CD14-positive monocyte (primary cell): ENCODE results near the gene RPS19. TPM values are rescaled to one million over a fixed set of nuclear protein-coding genes. Genes with fewer than 3 reads are reported as not detected.

Source experiments
- DNase-seq, 3 donors: peaks; one replicate each; pipeline ENCODE4 v3.0.0-alpha.2; 2011 to 2022
- H2AFZ ChIP-seq: 2 replicates; pipeline ENCODE4 v1.6.0; 2012; ENCODE audit warnings: mild to moderate bottlenecking, low read depth, low read length, inconsistent platforms; ENCODE audit not compliant: insufficient read depth, poor library complexity, severe bottlenecking
- H3K27ac ChIP-seq, 2 donors: 1 replicate in 1 of 2; 2 replicates in 1 of 2; pipeline ENCODE4 v1.5.1; 2012 to 2013; ENCODE audit warnings: low read length in 2 of 2, control low read depth in 1 of 2, inconsistent platforms in 1 of 2, low read depth in 1 of 2, mild to moderate bottlenecking in 1 of 2
- H3K27me3 ChIP-seq, 2 donors: one replicate each; pipeline versions ENCODE4 v1.6.0 to v1.6.1; 2011 to 2013; ENCODE audit warnings: low read length in 2 of 2; ENCODE audit not compliant: control insufficient read depth in 2 of 2, insufficient read depth in 2 of 2
- H3K36me3 ChIP-seq, 2 donors: replicated peaks in 1 of 2; 1 replicate in 1 of 2; 2 replicates in 1 of 2; pipeline versions ENCODE4 v1.5.1 to v1.6.1; 2012 to 2013; ENCODE audit warnings: low read length in 2 of 2, control low read depth in 1 of 2, inconsistent platforms in 1 of 2, mild to moderate bottlenecking in 1 of 2; ENCODE audit not compliant: insufficient read depth in 2 of 2, control insufficient read depth in 1 of 2
- H3K4me1 ChIP-seq, 2 donors: 1 replicate in 1 of 2; 2 replicates in 1 of 2; pipeline versions ENCODE4 v1.5.1 to v1.6.1; 2012 to 2013; ENCODE audit warnings: low read length in 2 of 2, control low read depth in 1 of 2, inconsistent platforms in 1 of 2, mild to moderate bottlenecking in 1 of 2, moderate library complexity in 1 of 2; ENCODE audit not compliant: insufficient read depth in 2 of 2, control insufficient read depth in 1 of 2
- H3K4me2 ChIP-seq: replicated peaks from 2 replicates; pipeline ENCODE3; 2012; ENCODE audit warnings: low read length, moderate library complexity, mild to moderate bottlenecking; ENCODE audit not compliant: poor library complexity, severe bottlenecking; ENCODE audit errors: extremely low read depth
- H3K4me3 ChIP-seq, 3 experiments: fragments of 200-600 bp in 1 of 3; sonication (generic) in 1 of 3; replicated peaks in 1 of 3; 1 replicate in 2 of 3; 2 replicates in 1 of 3; pipeline ENCODE4 v1.5.1; 2011 to 2013; ENCODE audit warnings: low read length in 3 of 3, mild to moderate bottlenecking in 3 of 3, control low read depth in 2 of 3, low read depth in 2 of 3, inconsistent platforms in 1 of 3, moderate library complexity in 1 of 3
- H3K79me2 ChIP-seq: 2 replicates; pipeline ENCODE4 v1.6.0; 2012; ENCODE audit warnings: mild to moderate bottlenecking, control low read depth, inconsistent platforms, low read length, moderate library complexity; ENCODE audit not compliant: insufficient read depth
- H3K9ac ChIP-seq: 2 replicates; pipeline ENCODE4 v1.6.0; 2017; ENCODE audit warnings: low read length, mild to moderate bottlenecking; ENCODE audit not compliant: insufficient read depth, poor library complexity, severe bottlenecking
- H3K9me3 ChIP-seq, 2 donors: replicated peaks in 1 of 2; 1 replicate in 1 of 2; 2 replicates in 1 of 2; pipeline versions ENCODE4 v1.5.1 to v1.6.1; 2012 to 2013; ENCODE audit warnings: low read length in 2 of 2, control low read depth in 1 of 2; ENCODE audit not compliant: control insufficient read depth in 1 of 2, insufficient read depth in 1 of 2
- H4K20me1 ChIP-seq: 2 replicates; pipeline ENCODE4 v1.6.0; 2012; ENCODE audit warnings: mild to moderate bottlenecking, low read length, control low read depth, moderate library complexity; ENCODE audit not compliant: insufficient read depth
- H3K27ac Mint-ChIP-seq, 7 donors: one replicate each; pipeline ENCODE4 v1.8.0; 2020; ENCODE audit warnings: mild to moderate bottlenecking in 7 of 7, mixed read lengths in 7 of 7, moderate library complexity in 6 of 7, inconsistent platforms in 2 of 7
- H3K27me3 Mint-ChIP-seq, 3 donors: one replicate each; pipeline ENCODE4 v1.8.0; 2021 to 2022; ENCODE audit warnings: low read depth in 3 of 3, mild to moderate bottlenecking in 3 of 3, mixed read lengths in 3 of 3, moderate library complexity in 3 of 3, inconsistent platforms in 1 of 3
- H3K36me3 Mint-ChIP-seq, 2 donors: one replicate each; pipeline ENCODE4 v1.8.0; 2020; ENCODE audit warnings: mixed read lengths in 2 of 2, inconsistent platforms in 1 of 2, mild to moderate bottlenecking in 1 of 2
- H3K4me1 Mint-ChIP-seq: one replicate; pipeline ENCODE4 v1.8.0; 2020; ENCODE audit warnings: mild to moderate bottlenecking, mixed read lengths
- H3K4me3 Mint-ChIP-seq, 2 donors: one replicate each; pipeline ENCODE4 v1.8.0; 2020; ENCODE audit warnings: mild to moderate bottlenecking in 2 of 2, mixed read lengths in 2 of 2, moderate library complexity in 1 of 2
- H3K9me3 Mint-ChIP-seq, 7 donors: one replicate each; pipeline ENCODE4 v1.8.0; 2020 to 2022; ENCODE audit warnings: mixed read lengths in 7 of 7, mild to moderate bottlenecking in 6 of 7, moderate library complexity in 6 of 7, inconsistent platforms in 2 of 7
- WGBS: methylation state at CpG from one replicate; pipeline ENCODE4 v1.1.5; 2013; ENCODE audit warnings: missing lambda C conversion rate; ENCODE audit not compliant: insufficient coverage; 5-methylcytosine and 5-hydroxymethylcytosine counted together
- intact Hi-C, 2 donors: fragments of 100-400 bp; cut with micrococcal nuclease; formaldehyde crosslinking; loops; one replicate each; pipeline versions ENCODE4 v1.15.0 to v1.15.1; 2023
- polyA plus RNA-seq, 3 donors: library from polyadenylated mRNA; depleted of rRNA in 1 of 3; unstranded in 2 of 3; stranded (reverse) in 1 of 3; fragments of 300-500 nt in 2 of 3; fragments of >200 nt in 1 of 3; fragmentation: Illumina TruSeq in 2 of 3; gene quantifications; 1 replicate in 2 of 3; 2 replicates in 1 of 3; pipeline ENCODE4 v1.2.3, GENCODE V29; 2012 to 2021
- TF ChIP-seq, protein P1 (sequence below): fragments of 200-600 bp; IDR thresholded peaks from one replicate; pipeline ENCODE4 v1.8.0; 2022; ENCODE audit warnings: antibody characterized with exemption, mild to moderate bottlenecking

RPS19 gene
- polyA plus RNA-seq, 3 donors, result 1,234 to 2,117 (median 1,424) TPM

GRCh38 chr19:41861846-41862245 lies 1.8 kb downstream of the RPS19 start:
- Histone ChIP-seq H3K4me3 (peak overlapping the region in 1 of 3 experiments; percentile 19), H2AFZ (no peak overlapping the region), H3K27me3 (no peaks in the 10 kb centered on the region), H3K27ac (peak overlapping the region in 1 of 2 donors; percentile 90), H3K79me2 (peaks cover 69% of the 10 kb centered on the region), H3K4me2 (no peak overlapping the region), H4K20me1 (peaks cover 63% of the 10 kb centered on the region), H3K36me3 (peaks cover 38 to 54% of the 10 kb centered on the region in 2 donors), H3K9me3 (no peaks in the 10 kb centered on the region), H3K9ac (peak overlapping the region; percentile 90), H3K4me1 (peaks cover 39 to 43% of the 10 kb centered on the region in 2 donors)
- peaks cover 51% of the 10 kb centered on the region for H3K4me1 Mint-ChIP-seq
- DNase-seq, result no peak
- H3K4me3 Mint-ChIP-seq, result no peak overlapping the region
- intact Hi-C loops, result loop anchor here (2.0 to 5.0 kb wide), 2 partner anchors 21 to 95 kb away; partner anchors contain the start of genes ARHGEF1 (in 2 of the 2) and RABAC1 (in 2 of the 2)
- TF ChIP-seq, protein P1, sequence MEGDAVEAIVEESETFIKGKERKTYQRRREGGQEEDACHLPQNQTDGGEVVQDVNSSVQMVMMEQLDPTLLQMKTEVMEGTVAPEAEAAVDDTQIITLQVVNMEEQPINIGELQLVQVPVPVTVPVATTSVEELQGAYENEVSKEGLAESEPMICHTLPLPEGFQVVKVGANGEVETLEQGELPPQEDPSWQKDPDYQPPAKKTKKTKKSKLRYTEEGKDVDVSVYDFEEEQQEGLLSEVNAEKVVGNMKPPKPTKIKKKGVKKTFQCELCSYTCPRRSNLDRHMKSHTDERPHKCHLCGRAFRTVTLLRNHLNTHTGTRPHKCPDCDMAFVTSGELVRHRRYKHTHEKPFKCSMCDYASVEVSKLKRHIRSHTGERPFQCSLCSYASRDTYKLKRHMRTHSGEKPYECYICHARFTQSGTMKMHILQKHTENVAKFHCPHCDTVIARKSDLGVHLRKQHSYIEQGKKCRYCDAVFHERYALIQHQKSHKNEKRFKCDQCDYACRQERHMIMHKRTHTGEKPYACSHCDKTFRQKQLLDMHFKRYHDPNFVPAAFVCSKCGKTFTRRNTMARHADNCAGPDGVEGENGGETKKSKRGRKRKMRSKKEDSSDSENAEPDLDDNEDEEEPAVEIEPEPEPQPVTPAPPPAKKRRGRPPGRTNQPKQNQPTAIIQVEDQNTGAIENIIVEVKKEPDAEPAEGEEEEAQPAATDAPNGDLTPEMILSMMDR, result no peak
- H3K27ac Mint-ChIP-seq, result peak overlapping the region in 2 of 7 donors; percentile 46 to 72
- peaks cover 0 to 3% (median 2%) of the 10 kb centered on the region in 3 donors for H3K27me3 Mint-ChIP-seq
- peaks cover 38 to 56% of the 10 kb centered on the region in 2 donors for H3K36me3 Mint-ChIP-seq
- H3K9me3 Mint-ChIP-seq, result no peaks in the 10 kb centered on the region
- WGBS, result 71% methylated on average over 2 of the region's 9 CpGs

- H3K27ac Mint-ChIP-seq, result peak overlapping the region in 2 of 7 donors; percentile 46 to 57
- intact Hi-C loops, result loop anchor here (5.0 kb wide), 1 partner anchor 95 kb away; the partner anchor contains the start of gene RABAC1 (in 2 of the 2)
- H3K4me1 ChIP-seq, result peaks cover 39 to 43% of the 10 kb centered on the region in 2 donors
- TF ChIP-seq, protein P1, result no peak
- no peak overlapping the region for H2AFZ ChIP-seq
- DNase-seq, result no peak
- peak overlapping the region in 1 of 2 donors; percentile 90 for H3K27ac ChIP-seq
- peaks cover 68% of the 10 kb centered on the region for H4K20me1 ChIP-seq
- peaks cover 38 to 57% of the 10 kb centered on the region in 2 donors for H3K36me3 Mint-ChIP-seq
- no peaks in the 10 kb centered on the region for H3K27me3 ChIP-seq
- peak overlapping the region in 1 of 3 experiments; percentile 19 for H3K4me3 ChIP-seq
- no peaks in the 10 kb centered on the region for H3K9me3 ChIP-seq
- peaks cover 52% of the 10 kb centered on the region for H3K4me1 Mint-ChIP-seq
- H3K9ac ChIP-seq, result peak overlapping the region; percentile 36
- peak overlapping the region; percentile 33 for H3K4me2 ChIP-seq
- no peaks in the 10 kb centered on the region for H3K9me3 Mint-ChIP-seq
- H3K79me2 ChIP-seq, result peaks cover 76% of the 10 kb centered on the region
- peaks cover 0 to 2% (median 2%) of the 10 kb centered on the region in 3 donors for H3K27me3 Mint-ChIP-seq
- H3K36me3 ChIP-seq, result peaks cover 44 to 60% of the 10 kb centered on the region in 2 donors
- no CpG with 5 or more reads among the region's 2 CpGs for WGBS
- no peak overlapping the region for H3K4me3 Mint-ChIP-seq
These were observed 2.5 kb downstream of the RPS19 start for GRCh38 chr19:41862445-41862986.
